Testis (tissue), 2 donors: ENCODE results near the gene TP73.

ENCODE experiments used
- POLR2A ChIP-seq: fragments of 450-650 bp; IDR thresholded peaks from one replicate; pipeline ENCODE4 v1.6.1; 2017; ENCODE audit warnings: antibody characterized with exemption, mild to moderate bottlenecking, moderate library complexity
- TF ChIP-seq, protein P1 (sequence below), 3 experiments: fragments of 450-650 bp in 2 of 3; fragments of 200-600 bp in 1 of 3; sonication (generic) in 1 of 3; IDR thresholded peaks; one replicate each; pipeline ENCODE4 v1.5.1; 2016 to 2019; ENCODE audit warnings: antibody characterized with exemption in 3 of 3, mild to moderate bottlenecking in 2 of 3, moderate library complexity in 1 of 3

DNA sequence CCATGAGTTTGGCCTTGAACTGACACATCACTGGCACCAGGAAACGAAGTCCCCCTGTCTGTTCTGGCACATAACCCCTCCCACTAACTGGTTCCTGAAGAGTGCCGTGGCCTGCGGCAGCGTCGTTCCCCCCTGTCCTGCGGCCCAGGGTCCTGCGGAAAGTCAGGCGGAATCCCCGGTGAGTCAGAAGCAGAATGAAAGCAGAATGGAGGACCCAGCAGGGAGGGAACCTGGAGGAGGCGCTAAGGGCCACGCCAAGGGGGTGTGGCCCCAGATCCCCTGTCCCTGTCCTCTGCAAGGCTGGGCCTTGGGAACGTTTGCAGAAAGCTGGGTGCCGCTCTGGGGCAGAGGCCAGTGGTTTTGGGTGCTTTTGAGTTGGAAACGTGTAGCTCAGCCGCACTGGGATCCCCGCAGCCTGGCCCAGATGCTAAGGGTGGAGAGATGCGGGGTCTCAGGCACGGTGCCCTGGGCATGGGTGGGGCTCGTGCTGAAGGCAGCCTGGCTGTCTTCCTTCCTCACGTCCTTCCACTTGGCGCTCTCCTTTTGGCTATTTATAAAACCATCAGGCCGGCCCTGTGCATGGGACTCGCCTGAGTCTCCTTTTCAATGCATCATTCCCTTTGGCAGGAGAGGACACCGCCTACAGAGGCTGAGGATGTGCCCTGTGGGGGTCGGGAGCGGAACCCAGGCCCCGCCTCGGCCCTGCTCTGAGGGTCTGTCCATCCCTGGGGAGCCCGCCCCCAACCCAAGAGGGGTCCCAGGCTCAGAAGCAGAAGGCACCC lies 36.2 kb downstream of the TP73 start:
- TF ChIP-seq, protein P1, sequence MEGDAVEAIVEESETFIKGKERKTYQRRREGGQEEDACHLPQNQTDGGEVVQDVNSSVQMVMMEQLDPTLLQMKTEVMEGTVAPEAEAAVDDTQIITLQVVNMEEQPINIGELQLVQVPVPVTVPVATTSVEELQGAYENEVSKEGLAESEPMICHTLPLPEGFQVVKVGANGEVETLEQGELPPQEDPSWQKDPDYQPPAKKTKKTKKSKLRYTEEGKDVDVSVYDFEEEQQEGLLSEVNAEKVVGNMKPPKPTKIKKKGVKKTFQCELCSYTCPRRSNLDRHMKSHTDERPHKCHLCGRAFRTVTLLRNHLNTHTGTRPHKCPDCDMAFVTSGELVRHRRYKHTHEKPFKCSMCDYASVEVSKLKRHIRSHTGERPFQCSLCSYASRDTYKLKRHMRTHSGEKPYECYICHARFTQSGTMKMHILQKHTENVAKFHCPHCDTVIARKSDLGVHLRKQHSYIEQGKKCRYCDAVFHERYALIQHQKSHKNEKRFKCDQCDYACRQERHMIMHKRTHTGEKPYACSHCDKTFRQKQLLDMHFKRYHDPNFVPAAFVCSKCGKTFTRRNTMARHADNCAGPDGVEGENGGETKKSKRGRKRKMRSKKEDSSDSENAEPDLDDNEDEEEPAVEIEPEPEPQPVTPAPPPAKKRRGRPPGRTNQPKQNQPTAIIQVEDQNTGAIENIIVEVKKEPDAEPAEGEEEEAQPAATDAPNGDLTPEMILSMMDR (IDR thresholded peaks at IDR 0.05), result no peak
- no peak for TF ChIP-seq POLR2A
